Ureter (tissue), 1 donor: ENCODE measurements around the gene TRIL. TPM values are rescaled to one million over a fixed set of nuclear protein-coding genes. Genes with fewer than 3 reads are reported as not detected.
A peak's percentile ranks its signal among the peaks of the same experiment; 100 is the strongest.

Experiments
- DNase-seq: peaks from one replicate; pipeline ENCODE4 v3.0.0-alpha.2; 2020; ENCODE audit warnings: low spot score
- total RNA-seq: library from RNA; stranded (reverse); gene quantifications from one replicate; pipeline ENCODE4 v1.2.4, GENCODE V29; 2023
- donor health status: DM: yes; HTN: yes; CAD: no.

The TRIL gene
- total RNA-seq, 1 donor from 2014 or later: 1.6 TPM

DNA sequence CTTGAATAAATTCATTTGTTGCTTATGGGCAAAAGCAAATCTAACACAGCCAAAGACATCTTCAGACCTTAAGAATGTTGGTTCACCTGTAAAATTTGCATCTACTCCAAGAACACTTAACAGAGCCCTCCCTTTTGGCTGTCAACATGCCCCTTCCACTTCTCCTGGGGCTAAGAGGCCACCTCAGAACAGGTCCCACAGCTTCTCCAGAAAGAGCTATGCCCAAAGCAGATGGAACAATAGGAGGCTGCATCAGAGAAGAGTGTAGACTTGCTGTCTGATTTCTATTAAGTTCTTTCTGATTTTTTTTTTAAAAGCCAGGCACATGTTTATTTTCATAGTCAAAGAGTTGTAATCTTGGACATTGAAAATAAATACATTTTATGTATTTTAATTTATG, 26.1 kb upstream of the TRIL start:
- DNase-seq: no peak

DNA sequence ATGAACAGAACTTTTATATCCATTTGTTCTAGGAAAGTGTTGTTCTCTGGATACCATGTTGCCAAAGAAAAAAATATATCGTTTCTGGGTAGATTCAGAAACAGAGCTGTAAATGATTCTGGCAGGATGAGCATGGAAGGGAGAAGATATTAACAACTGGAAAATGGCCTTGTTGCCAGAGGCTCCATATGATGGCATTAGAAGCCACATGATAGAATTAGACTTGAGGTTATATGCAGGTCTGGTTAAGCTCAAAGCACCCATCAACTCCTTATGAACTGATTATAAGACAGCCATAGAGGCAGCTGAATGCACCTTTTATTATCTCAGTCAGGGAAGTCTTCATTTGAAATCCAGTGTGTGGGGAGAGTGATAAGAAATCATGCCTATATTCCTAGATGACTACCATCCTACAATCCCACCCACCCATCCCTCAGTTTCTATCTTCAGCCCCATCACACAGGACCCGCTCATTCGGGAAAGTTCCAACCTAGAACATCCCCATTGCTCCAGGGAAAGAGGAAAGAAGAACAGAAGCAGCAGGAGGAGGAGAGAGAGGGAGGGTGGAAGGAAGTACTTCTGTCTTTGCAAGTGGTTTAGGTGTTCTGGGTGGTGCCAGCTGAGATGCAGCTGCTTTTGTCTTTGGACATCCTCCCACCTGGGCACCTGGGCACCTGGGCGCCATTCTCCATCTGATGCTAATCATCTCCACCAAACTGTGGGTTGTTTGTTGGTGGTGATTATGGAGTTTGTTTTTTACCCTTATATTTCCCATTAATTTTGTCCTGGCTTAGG, 25.5 kb upstream of the TRIL start:
- DNase-seq: no peak

DNA sequence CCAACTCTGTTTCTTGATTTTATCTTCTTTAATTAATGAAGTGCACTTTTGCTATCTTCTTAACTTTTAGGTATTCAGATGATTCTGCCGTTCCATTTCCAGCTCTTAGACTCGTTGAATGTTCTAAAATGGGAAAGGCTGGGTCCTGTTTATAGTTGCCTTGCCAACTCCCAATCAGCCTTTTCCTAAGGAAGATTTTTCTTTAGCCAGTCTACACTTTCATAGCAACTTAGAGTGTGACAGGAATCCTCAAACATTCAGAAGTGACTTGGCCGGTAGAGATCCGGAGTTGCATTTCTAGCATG, 23.0 kb upstream of the TRIL start:
- no peak for DNase-seq

DNA sequence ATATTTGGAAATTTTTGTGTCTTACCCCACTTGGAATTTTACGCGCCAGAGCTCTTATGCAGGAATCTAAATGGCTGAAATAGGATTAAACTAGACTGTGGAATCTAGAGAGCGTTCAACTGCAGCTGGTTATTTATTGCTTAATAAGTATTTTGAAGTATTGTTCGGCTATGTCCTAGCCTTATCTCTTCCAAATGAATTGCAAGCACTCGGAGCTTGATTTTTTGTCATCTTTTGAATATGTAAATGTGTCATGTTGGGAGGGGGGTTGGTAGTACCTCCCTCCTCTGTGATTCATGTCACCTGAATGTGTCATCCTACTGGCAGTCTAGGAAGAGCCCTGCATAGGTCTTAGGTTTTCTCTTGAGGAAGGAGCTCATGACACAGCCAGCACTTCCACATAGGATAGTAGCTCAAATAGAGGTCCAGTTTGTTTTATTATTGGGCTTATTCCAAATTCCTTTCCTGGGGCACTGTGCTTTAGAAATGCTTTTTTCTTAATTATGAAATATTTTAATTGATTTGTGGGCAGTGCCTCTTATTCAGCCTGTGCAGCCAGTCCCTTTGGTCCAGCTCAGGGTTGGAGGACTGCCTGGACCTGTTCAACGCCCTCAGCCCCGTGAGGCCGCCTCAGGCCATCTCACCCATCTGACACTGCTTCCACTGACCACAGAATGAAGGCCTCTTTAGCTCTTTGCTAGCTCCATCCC, 22.5 kb upstream of the TRIL start:
- no peak for DNase-seq

DNA sequence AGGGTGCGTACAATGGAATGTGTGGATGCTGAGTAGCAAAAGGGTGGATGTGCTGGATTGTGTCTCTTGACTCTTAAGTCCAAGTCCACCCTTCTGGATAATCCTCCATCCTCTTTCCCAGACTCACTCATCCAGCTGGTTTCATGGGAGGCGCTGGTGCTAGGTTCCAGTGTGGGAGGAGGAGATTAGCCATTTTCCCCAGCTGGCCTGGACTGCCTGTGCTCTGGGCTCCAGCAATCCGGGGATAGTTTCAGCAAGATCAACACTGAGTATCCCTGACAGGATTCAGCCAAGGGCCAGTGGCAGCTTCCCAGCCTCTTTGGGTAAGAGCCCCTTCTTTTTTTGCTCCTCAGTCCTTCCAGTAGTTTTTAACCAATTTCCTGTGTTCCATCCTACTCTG, 21.6 kb upstream of the TRIL start:
- DNase-seq: no peak

DNA sequence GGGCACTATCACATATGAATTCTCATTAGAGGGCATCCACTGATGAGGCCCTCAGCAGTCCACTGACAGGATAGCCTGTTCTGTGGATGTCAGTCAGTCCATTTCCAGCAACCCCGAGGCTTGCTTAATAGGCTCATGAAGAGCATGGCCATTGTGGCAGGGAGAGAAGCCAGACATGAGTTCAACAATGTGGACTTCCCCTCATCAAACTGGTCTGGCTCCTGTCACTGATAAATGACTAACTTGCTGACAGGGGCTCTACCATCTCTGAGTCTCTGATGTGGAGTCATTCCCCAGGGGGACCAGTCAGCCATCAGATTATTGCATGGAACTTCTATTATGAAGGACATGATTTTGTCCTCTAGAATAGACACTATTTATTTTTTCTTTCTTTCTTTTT, 19.8 kb upstream of the TRIL start:
- no peak for DNase-seq

DNA sequence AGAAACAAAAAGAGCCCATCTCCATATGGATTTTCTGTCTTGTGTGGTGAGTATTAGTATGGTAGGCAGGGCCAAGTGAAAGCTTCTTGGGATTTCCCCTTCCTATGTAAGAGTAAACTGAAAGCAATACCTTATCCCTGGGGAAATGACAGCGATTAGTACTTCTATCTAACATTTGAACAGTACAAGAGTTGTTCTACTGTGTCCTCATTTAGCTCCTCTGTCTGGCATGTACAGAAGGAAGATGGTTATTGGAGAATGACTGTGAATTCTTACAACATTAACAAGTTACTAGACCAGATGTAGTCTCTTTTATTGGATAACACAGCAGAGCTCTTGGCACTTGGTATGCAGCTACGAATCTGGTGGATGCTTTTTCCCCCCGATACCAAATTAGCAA, 17.9 kb upstream of the TRIL start:
- no peak for DNase-seq

DNA sequence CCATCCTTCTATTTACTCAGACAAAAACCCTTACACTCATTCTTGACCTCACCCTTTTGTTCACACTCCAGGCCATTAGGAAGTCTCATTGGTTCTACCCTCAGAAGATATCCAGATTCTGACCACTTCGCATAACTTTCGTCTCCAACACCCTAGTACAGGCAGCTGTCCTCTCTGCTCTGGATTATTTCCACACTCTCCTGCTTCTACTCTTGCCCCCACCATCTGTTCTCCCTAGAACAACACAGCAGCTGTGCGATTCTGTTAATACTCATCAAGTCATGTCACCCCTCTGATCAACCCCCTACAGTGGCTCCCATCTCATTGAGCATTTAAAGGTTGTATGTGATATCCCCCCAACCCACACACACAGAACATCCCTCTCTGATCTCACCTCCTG, 15.5 kb upstream of the TRIL start:
- no peak for DNase-seq

DNA sequence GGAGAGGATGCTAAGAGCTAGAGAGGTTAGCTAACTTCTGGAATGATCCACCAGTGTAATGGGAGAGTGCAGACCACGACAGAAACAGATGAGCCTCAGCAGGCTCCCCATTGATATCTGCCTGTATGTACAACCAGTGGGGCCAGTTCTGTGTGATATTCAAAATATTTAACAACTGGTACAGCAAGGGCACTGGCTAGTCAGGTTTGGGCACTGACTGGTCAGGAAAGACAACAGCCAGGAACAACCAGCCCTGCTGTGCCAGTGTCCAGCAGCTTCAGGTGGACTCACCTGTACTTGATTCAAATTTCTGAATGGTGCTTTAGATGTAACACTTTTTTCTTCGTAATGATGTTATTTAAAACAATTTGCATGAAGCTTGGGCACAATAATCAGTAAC, 5.9 kb upstream of the TRIL start:
- DNase-seq: no peak

DNA sequence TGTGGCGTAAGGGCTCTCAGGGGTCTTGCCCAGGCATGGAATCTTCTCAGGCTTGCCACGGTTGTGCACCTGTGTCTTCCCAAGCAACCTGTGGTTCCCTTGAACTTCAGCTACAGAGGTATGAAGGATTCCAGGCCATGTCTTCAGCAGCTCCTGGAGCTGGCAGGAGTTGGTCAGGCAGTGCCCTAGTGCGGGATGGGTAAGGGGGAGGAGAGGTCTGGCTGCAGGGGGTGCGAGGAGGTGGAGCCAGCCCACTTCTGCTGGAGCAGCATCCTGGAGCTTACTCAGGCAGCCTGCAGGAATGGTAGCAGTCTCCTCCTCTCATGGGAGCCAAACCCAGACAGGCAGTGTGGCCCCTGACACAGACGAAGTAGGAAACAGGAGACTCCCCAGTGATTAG, 3.8 kb upstream of the TRIL start:
- no peak for DNase-seq

DNA sequence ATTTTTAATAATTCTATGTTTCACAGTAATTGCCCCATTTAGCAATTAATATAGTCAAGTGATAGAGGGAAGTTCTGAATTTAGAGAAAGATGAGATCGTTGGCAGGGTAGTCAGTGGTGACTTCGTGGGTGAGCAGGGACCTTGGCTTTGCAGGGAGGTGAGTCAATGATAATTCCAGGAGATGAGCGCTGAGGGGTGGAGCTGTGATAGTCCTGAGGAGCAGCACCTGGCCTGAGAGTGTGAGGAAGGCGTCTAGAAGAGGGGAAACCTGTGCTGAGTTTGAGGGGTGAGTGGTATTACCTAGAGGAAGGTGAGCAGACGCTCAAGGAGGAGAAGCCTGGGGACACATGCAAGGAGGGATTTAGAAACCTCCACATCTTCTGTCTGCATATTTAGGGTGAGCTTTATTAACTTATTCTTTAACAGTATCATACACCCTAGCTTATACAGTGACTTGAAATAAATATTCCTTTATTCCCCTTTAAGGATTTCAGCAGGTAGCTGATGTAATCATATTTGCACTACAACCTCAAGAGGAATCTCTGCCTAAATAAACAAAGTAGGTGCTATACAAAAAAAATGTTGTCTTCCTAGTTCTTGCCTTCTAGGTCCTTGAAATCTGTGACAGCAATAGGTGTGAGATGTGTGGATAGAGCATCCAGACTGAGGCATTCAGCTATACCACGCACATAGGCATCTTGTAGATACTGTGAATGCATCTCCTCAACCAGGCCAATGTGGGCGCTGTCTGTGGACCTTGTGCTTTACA, 2.1 kb upstream of the TRIL start:
- no peak for DNase-seq

DNA sequence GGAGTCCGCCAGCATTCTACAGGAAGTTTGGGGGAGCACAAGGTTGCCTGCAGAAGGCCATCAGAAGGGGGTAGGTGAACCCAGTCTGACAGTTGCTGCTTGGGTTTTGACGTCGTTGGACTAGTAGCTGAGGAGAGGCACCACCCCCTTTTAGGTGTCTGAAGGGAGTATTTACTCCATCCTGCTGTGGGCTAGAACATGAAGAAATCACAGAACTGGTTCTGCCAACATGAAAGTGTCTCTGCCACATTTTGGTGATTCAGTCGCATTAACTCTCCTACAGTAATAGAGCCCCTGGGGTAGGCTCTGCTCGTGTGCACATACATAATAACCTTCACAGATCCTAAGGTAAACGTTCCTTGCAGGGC, 834 bp upstream of the TRIL start:
- no peak for DNase-seq

DNA sequence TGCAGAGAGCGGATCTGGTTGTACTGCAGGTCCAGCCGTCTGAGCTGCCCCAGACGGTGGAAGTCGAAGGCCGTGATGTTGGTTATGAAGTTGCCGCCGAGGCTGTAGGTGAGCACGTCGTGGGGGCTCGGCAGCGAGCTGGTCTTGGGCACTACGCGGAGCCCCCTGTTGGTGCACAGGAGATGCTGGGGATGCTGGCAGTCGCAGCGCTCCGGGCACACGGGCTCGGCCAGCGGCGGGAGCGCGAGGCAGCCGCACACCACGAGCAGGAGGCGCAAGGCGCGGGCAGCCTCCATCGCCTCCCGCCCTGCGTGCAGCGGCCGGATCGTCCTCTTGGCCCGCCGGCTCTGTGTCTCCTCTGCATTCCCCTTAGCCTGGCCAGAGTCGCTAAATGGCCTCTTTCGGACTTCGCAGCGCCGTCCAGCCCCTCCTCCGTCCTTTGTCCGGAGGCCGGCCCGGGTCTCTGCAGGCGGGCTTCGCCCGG, 337 bp downstream of the TRIL start:
- no peak for DNase-seq

DNA sequence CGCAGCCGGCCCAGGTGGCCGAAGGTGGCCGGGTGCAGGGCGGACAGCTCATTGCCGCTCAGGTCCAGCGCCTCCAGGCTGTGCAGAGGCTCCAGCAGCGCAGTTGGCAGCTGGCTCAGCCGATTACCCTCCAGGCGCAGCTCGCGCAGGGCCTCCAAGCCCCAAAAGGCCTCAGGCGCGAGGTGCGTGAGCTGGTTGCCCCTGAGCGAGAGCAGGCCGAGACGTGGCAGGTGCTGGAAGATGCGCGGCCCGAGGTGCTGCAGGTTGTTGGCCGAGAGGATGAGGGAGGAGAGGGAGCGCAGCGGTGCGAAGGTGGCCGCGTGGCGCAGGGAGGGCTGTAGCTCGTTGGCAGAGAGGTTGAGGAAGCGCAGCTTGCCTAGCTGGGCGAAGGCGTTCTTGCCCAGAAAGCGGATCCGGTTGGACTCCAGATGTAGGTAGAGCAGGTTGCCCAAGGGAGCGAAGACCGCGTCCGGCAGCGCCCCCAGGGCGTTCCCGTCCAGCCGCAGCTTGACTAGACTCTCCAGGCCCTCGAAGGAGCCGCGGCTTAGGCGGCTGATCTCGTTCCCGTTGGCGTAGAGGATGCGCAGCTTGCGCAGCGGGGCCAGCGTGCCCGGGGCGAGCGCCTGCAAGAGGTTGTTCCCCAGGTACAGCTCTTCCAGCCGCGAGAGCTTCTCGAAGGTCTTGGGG, 923 bp downstream of the TRIL start:
- DNase-seq: peak; percentile 46

DNA sequence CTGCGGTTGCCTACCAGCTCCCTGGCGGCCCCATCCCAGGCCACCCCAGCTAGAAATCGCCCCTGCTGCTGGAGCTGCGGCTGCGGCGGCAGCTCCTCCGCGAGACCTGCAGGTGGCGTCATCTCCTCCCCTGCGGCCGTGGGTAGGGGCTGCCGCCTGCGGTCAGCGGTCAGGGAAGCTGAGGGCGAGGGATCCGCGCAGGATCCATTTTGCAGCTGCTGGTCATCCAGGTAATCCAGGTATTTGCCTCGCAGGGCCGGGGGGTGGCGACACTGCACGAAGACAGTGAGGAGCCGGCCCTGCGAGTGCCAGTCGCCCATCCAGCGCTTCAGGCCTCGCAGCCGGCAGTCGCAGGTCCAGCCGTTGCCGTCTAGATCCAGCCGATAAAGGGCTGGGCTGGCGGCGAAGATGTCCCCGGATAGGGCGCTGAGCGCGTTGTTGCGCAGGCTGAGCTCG, 1.5 kb downstream of the TRIL start:
- peak; percentile 70 for DNase-seq

DNA sequence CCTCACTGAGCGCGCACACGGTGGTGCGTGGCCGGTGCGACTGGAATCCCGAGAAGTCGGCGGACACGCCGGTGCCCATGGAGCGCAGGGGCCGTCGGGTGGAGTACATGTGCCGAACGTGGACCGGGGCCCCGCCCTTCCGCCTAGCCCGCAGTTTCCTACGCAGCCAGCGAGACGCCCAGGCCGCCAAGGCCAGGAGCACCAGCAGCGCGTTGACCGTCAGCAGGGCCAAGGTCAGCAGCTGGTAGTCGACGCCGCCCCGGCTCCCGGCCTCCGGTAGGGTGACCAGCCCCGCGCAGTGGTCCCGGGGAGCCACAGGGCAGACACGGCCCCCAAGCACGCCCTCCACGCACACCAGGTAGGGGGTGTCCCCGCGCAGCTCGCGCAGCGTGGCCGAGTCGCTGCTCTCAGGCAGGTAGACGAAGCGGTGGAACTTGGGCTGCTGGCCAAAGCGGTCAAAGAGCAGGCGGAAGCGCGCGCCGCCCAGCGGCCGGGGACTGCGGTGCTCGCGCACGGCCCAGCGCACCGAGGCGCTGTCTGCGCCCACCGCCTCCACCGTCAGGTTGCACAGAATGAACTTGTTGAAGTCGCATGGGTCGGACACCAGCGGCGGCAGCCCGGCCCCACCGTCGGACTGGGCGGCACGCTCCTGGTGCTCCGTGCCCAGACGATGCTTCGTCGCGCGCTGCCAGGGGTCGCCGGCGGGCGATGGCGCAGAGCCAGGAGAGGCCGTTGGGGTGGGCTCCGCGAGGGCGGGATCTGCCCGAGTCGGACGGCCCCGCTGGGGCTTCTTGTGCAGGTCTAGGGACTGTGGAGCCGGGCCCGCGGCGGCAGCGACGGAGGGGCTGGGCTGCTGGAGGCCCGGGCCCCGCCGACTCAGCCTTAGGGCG, 2.2 kb downstream of the TRIL start:
- peak; percentile 80 for DNase-seq

DNA sequence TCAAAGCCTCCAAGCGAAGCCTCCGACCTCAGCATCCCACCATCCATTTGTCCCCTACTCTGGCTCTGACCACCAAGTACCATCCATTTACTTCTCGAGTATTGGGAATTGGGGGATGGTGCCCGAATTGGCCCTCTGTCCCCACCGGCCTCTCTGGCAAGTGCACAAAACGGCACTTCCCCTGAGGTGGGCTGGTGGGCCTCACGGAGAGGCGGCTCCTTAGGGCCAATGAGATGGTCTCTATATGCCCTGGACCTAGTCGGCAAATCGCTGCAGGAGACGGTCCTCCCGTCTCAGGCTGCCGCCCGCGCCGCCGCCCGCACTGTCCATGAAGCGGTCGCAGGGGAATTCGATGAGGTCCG, 2.8 kb downstream of the TRIL start:
- no peak for DNase-seq

DNA sequence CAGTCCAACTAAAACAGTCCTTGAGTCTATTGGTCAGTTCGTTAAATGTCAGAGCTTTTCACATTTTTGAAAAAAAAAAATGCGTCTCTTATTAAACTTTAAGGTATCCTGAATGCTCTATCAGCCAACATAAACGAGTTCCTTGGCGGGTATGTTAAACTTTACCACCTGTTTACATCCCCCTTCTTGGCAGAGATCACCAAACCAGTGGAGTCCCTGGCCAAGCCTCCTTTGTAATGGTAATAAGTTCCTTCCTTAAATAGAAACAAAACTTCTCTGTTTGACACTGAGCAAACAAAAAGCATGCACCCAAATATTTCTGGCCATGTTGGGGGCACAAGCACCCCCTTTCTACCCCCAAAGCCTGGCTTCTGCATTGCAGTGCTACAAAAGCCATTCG, 3.2 kb downstream of the TRIL start:
- no peak for DNase-seq

DNA sequence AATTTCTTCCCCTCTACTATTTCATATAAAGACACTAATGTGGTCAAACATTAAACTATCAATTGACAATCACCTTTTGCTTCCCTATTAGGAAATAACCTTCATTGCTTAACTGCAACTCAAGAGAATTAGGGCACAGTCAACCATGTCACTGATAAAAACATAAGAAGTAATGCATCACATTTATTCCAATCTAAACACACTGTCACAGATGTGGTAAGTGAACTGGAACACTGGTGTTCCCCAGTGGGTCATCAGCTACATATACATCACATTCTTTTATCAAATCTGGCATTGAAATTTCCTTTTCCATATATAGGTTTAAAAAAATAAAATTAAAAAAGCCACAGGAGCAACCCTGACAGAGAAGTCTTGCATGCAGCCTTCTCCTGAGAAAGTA, 3.7 kb downstream of the TRIL start:
- DNase-seq: no peak

DNA sequence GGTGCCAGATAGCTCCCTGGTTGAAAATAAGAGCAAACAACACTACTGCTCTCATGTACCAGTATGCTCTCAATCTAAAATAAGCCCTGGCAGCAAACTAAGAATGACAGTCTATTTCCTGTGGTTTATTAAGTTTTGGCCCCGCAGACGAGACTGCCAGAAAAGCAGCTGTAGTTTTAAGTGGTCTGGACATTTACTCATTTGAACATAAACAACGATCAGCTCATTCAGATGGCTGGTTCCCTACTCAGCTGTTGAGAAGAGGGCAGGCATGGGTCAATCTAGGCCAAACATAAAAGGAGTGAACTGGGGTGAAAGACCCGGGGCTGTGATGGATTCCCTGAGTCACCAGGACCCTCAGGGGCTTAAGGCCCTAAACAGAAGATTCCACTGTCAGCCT, 4.5 kb downstream of the TRIL start:
- no peak for DNase-seq

DNA sequence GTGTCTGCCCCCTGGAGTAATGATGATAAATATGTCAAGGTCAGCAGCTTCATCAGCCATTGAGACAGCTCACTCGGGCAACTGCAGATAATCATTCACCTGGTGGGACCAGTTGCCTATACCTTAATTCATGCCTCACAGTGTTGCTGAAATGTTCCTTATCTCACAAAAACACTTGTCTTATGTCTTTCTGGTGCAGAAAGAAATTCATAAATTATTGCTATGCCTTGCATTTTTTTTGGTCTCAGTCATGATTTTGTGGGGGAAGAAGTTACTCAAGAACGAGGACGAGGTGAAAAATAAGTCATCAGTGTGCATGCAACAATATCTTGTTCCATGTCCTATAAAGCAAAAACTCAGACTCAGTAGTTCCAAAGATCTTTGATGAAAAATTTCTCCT, 16.0 kb downstream of the TRIL start:
- no peak for DNase-seq
